EL (cell line): ENCODE measurements around the gene NRCAM.

ENCODE experiments used
- DNase-seq: peaks from one replicate; pipeline ENCODE4 v3.0.0-alpha.2; 2016

The NRCAM gene

GRCh38 chr7:108145401-108145800, 310.8 kb downstream of the NRCAM start:
- no peak for DNase-seq

GRCh38 chr7:108144931-108145330, 311.3 kb downstream of the NRCAM start:
- DNase-seq, result no peak

GRCh38 chr7:108143658-108144420, 312.4 kb downstream of the NRCAM start:
- no peak for DNase-seq

- no peak for DNase-seq
These were observed 313.5 kb downstream of the NRCAM start for GRCh38 chr7:108142675-108143259.

GRCh38 chr7:108142180-108142579, 314.1 kb downstream of the NRCAM start:
- DNase-seq, result no peak

DNA sequence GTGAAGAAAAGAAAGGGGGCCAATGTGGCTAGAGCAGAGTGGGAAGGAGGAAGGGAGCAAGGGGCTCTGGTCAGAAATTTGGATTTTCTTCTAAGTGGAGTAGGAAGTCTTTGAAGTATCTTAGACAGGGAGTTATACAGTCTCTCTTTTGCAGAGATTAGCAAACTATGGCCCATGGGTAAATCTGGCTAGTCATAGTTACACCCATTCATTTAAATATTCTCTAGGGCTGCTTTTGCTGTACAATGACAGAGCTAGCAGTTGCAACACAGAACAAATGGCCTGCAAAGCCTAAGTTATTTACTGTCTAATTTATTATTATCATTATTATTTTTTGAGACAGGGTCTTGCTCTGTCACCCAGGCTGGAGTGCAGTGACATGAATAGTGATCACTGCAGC, 315.6 kb downstream of the NRCAM start:
- DNase-seq, result no peak

GRCh38 chr7:108138911-108139310, 317.3 kb downstream of the NRCAM start:
- DNase-seq, result no peak

DNA sequence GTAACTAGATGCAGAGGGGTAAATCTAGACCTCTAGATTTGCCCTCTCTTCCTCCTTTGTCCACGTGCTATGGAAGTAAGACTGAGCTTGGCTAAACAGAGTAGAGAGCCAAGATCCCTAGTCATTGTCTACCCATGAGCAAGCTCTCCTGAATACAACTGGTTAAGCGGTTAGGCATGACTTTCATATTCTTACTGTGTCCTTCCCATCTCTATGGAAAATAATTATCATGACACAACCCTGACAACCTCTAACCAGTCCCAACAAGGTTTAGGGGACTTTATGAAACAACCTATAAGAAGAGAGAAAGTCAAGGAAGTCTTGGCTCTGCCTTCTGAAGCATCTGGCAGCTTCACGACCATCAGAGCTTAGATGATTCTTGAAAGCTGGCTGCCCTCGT, 318.2 kb downstream of the NRCAM start:
- DNase-seq, result no peak

- DNase-seq, result no peak
These were observed 319.2 kb downstream of the NRCAM start for GRCh38 chr7:108137040-108137439.

DNA sequence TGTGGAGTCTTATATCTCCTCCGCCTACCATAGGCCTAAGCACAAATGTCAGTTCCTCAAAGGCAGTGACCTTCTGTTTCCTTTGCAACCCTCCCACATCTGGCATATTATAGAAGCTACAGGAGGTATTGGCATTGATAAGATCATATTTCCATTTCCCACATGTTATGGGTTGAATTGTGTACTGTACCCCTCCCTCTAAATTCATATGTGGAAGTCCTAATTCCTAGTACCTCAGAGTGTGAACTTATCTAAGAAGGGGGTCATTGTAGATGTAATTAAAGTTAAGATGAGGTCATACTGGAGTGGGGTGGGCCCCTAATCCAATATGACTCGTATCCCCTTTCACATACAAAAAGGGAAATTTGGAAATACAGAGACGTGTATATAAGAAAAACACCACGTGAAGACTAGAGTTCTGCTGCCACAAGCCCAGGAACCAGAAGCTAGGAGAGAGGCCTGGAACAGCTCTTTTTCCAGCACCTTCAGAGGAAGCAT, 320.0 kb downstream of the NRCAM start:
- DNase-seq, result no peak

- no peak for DNase-seq
These were observed 320.6 kb downstream of the NRCAM start for GRCh38 chr7:108135446-108136190.

DNA sequence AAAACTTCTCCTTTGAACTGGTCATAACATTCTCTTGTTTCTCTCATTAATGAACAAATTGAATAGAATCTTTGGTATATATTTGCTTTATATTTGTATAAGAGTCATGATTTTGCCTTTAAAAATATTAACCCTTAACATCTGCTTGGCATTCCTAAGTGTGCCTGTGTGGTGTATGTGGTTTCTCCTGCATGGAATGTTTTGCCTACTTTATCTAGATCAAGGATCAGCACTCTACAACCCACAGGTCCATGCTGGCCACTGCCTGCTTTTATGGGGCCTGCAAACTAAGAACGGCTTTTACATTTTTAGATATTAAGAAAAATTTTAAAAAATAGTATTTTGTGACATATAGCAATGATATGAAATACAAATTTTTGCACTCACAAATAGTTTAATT, 321.8 kb downstream of the NRCAM start:
- no peak for DNase-seq

DNA sequence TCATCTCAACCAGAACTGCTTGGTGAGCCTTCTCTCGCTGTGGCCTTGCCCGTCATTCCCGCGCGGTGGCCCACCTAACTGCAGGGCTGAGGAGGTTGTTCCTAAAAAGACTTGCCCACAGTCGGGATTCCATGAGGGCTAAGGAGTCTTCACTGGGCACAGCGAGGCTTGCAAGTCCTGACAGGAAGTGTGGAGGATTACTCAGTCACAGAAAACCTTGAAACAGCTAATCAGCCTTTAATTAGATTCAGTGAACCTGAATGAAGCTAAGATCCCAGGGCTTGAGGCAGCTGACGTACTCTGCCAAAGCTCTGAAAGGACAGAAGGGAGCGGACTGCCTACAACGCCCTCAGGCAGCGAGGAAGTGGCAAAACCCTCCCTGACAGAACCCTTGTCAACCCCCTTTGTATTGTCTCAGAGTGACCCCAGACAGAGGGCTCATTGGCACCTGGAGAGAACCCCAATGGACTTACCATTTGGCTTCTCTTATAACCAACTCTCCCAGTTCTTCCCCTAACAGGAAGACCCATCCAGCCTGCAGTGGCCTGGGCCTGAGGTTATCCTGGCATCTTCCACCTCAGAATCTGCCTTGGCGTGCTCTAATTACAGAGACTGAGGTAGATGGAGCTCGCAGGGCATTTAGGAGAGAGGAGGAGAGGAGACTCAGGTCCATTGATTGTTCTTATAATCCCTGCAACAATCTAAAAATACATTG, 323.5 kb downstream of the NRCAM start:
- DNase-seq, result no peak

DNA sequence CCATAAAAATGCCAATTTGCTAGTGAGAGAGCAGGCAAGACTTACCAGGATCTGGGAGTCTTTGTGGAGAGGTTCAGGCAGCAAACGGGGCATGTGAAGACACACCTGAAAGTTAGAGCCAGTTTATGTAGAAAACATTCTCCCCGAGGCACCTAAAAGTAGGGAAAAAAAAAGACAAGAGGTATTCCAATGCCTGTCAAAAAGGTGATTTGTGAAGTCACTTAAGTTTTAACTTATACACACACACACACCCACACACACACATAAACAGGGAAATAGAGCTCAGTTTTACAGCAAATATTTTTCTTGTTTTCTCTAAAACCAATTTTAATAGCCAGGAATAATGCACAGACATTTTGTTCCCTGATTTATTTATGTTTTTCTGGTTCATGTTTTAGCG, 326.0 kb downstream of the NRCAM start, which contains the start of gene LAMB4:
Gene LAMB4, minus strand, starts transcription at position 101 of the 400 bp plus-strand sequence. CDS start 7,197 bp downstream, outside the sequence.
- no peak for DNase-seq

- DNase-seq, result no peak
These were observed 326.9 kb downstream of the NRCAM start for GRCh38 chr7:108129018-108129965.

DNA sequence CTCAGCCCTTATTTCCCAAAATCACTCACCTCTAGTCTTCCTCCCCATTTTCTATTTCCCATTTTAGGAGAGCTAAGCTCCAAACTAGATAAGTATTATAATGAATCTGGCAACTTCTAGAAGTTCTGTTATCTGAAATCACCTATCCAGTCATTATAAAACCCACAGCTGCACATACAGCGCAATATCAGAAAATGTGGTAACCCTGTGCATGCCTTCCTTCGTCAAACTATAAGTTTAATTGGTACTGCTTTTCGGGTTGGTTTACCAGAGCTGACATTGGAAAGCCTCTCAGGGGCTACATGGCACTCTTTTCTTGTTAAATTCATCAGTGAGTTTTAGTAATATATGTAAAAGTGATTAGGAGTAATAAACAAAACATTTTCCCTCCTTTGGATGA, 327.7 kb downstream of the NRCAM start:
- no peak for DNase-seq

DNA sequence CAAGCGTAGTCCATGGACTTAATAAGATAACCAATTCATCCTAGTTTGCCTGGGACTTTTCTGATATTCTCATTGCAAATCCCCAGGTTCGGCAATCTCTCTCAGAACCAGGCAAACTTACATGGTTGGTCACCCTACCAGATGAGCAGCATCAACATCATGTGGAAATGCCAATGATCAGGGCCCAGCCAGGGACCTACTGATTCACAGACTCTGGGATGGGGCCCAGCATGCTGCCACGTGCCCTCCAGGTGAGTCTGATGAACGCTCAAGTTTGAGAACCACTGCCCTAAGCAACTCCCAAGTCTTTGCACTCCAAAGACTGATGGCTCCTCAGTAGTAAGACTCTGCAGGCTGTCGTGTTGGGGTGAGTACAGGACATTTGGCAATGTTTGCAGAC, 328.8 kb downstream of the NRCAM start:
- DNase-seq, result no peak

GRCh38 chr7:108124820-108125219, 331.4 kb downstream of the NRCAM start:
- no peak for DNase-seq

DNA sequence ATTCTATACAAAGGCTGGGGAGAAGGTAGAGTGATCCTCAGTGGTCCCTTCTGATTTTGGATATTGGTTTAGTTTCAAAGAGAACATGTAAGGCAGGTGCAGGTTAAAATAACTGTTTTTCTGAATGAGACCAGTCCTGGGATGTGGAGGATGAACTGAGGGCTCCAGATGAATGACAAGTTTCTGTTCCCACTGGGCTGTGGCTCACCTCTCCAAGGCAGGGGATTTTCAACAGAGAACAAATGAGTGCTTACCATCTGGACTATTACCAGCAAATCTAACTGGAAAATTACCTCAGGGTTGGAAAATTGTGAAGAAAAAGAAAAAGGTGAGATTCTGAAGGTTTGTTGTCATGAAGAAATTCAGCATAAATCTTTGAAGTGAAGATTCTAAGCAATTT, 334.1 kb downstream of the NRCAM start:
- DNase-seq, result no peak

GRCh38 chr7:108120933-108121332, 335.3 kb downstream of the NRCAM start:
- DNase-seq, result no peak

GRCh38 chr7:108120196-108120595, 336.0 kb downstream of the NRCAM start:
- no peak for DNase-seq

DNA sequence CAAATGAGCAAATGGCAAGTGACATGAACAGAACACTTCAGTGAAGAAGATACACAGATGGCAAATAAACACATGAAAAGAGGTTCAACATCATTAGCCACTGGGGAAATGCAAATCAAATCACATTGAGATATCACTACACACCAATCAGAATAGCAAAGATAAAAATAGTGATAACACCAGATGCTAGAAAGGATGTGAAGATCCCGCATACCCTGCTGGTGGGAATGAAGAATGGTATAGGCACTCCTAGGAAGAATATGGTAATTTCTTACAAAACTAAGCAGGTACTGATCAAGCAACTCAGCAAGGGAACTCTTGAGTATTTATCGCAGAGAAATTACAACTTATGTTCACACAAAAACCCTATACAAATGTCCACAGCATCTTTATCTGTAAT, 337.3 kb downstream of the NRCAM start:
- no peak for DNase-seq
